ENCODE data around the gene ABCB10.
A peak's percentile ranks its signal among the peaks of the same experiment; 100 is the strongest.
"Not testable (repeated sequence)": the region's sequence is repeated elsewhere in the genome, so short reads cannot be mapped to it uniquely, and the experiment has no call there.

ABCB10 gene

GRCh38 chr1:229531326-229531725 lies 27.2 kb downstream of the ABCB10 start:
- no peak for DNase-seq

GRCh38 chr1:229529639-229530038 lies 28.9 kb downstream of the ABCB10 start:
- DNase-seq = no peak

- DNase-seq = no peak
Measured at GRCh38 chr1:229526695-229527094, 31.8 kb downstream of the ABCB10 start.

GRCh38 chr1:229523052-229523451 lies 35.5 kb downstream of the ABCB10 start:
- DNase-seq = no peak

- peak; percentile 33 for DNase-seq
Measured at GRCh38 chr1:229514578-229515275, 43.8 kb downstream of the ABCB10 start.

- not testable (repeated sequence) for DNase-seq
Measured at GRCh38 chr1:229511625-229512024, 46.9 kb downstream of the ABCB10 start.

GRCh38 chr1:229511201-229511600 lies 47.3 kb downstream of the ABCB10 start:
- peak; percentile 17 for DNase-seq

- no peak for DNase-seq
Measured at GRCh38 chr1:229509576-229509975, 48.9 kb downstream of the ABCB10 start.

- no peak for DNase-seq
Measured at GRCh38 chr1:229508823-229509337, 49.6 kb downstream of the ABCB10 start.

- peak; percentile 86 for DNase-seq
Measured at GRCh38 chr1:229507951-229508822, 50.3 kb downstream of the ABCB10 start, which contains the start of gene NUP133. Gene NUP133, minus strand, starts transcription at chr1:229508341. Its CDS starts 92 bp downstream, at chr1:229508249.

- no peak for DNase-seq
Measured at GRCh38 chr1:229507502-229507901, 51.0 kb downstream of the ABCB10 start.

GRCh38 chr1:229506633-229507032 lies 51.9 kb downstream of the ABCB10 start:
- no peak for DNase-seq

- DNase-seq = no peak
Measured at GRCh38 chr1:229495782-229496181, 62.7 kb downstream of the ABCB10 start.

- no peak for DNase-seq
Measured at GRCh38 chr1:229487181-229487580, 71.3 kb downstream of the ABCB10 start.

GRCh38 chr1:229485318-229485717 lies 73.2 kb downstream of the ABCB10 start:
- no peak for DNase-seq

- no peak for DNase-seq
Measured at GRCh38 chr1:229482511-229482910, 76.0 kb downstream of the ABCB10 start.

GRCh38 chr1:229480495-229480894 lies 78.0 kb downstream of the ABCB10 start:
- DNase-seq = no peak

GRCh38 chr1:229479660-229480399 lies 78.7 kb downstream of the ABCB10 start:
- no peak for DNase-seq

GRCh38 chr1:229478852-229479251 lies 79.7 kb downstream of the ABCB10 start:
- no peak for DNase-seq

GRCh38 chr1:229475859-229476258 lies 82.6 kb downstream of the ABCB10 start:
- not testable (repeated sequence) for DNase-seq

GRCh38 chr1:229474509-229474908 lies 84.0 kb downstream of the ABCB10 start:
- no peak for DNase-seq

GRCh38 chr1:229471175-229471574 lies 87.3 kb downstream of the ABCB10 start:
- no peak for DNase-seq

GRCh38 chr1:229470406-229471043 lies 88.0 kb downstream of the ABCB10 start:
- no peak for DNase-seq

Measured in NCI-H526 treated with DMSO at 0.1 percent for 48 hours (cell line).